Measurements from ENCODE around the gene UAP1. TPM values are rescaled to one million over a fixed set of nuclear protein-coding genes. Genes with fewer than 3 reads are reported as not detected.
"Not testable (repeated sequence)": the region's sequence is repeated elsewhere in the genome, so short reads cannot be mapped to it uniquely, and the experiment has no call there.

Gene UAP1
- total RNA-seq, 1 experiment from 2014 or later = 58.9 TPM

DNA sequence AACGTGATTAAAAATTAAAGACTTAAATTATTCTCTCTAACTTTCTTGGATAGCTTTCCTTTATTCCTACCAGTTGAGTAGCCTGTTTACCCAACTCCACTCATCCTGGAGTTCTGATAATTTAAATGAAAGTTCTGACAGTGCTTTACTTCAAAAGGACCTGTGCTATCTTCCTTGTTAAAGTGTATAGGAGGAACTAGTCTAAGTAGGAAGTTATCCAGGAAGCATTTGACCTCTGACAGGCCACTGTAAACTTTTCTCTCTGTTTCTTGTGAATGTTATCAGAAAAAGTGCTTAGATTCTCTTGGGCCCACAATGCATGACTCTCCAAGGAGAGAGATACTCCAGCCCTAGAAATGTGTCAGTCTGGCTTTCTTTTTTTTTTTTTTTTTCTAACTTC, 9.2 kb downstream of the UAP1 start:
- H3K4me2 ChIP-seq (ENCODE audit: low read depth, low read length, poor library complexity, severe bottlenecking) = no peak overlapping the region
- no peaks in the 10 kb centered on the region for H4K20me1 ChIP-seq (ENCODE audit: insufficient read depth, low read depth, low read length)
- no peaks in the 10 kb centered on the region for H3K9me2 ChIP-seq (replicated peaks; ENCODE audit: insufficient read depth, low read length)
- peaks cover 29% of the 10 kb centered on the region; the same call in 1 of the 2 replicates for H3K36me3 ChIP-seq (ENCODE audit: insufficient read depth, low read length)
- no peaks in the 10 kb centered on the region for H3K9me3 ChIP-seq (ENCODE audit: low read length)
- no peak overlapping the region for H3K4me3 ChIP-seq (ENCODE audit: low read length)
- no peak for DNase-seq
- H3K9ac ChIP-seq (ENCODE audit: low read length) = no peak overlapping the region
- H3K27ac ChIP-seq (ENCODE audit: low read length) = no peak overlapping the region
- H2AFZ ChIP-seq (ENCODE audit: low read length) = no peak overlapping the region
- H3K27me3 ChIP-seq (ENCODE audit: low read length) = no peaks in the 10 kb centered on the region
- peaks cover 91% of the 10 kb centered on the region for H3K79me2 ChIP-seq (ENCODE audit: low read length)
- H3K4me1 ChIP-seq (ENCODE audit: low read length) = no peaks in the 10 kb centered on the region

DNA sequence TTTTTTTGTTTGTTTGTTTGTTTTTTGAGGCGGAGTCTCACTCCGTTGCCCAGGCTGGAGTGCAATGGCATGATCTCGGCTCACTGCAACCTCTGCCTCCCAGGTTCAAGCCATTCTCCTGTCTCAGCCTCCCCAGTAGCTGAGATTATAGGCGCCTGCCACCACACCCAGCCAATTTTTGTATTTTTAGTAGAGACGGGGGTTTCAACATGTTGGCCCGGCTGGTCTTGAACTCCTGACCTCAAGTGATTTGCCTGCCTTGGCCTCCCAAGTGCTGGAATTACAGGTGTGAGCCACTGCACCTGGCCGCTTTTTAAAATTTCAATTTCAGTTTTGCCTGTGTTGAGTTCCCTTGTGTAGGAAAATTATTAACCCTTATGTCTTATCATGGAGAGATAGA, 9.6 kb downstream of the UAP1 start:
- not testable (repeated sequence) for H3K4me2 ChIP-seq (ENCODE audit: low read depth, low read length, poor library complexity, severe bottlenecking); H3K4me3 ChIP-seq (ENCODE audit: low read length); H3K27me3 ChIP-seq (ENCODE audit: low read length); H2AFZ ChIP-seq (ENCODE audit: low read length); H3K9me3 ChIP-seq (ENCODE audit: low read length); H3K27ac ChIP-seq (ENCODE audit: low read length); H3K9me2 ChIP-seq (replicated peaks; ENCODE audit: insufficient read depth, low read length); H3K9ac ChIP-seq (ENCODE audit: low read length); H3K4me1 ChIP-seq (ENCODE audit: low read length); H4K20me1 ChIP-seq (ENCODE audit: insufficient read depth, low read depth, low read length); DNase-seq
- peaks cover 27% of the 10 kb centered on the region; the same call in 1 of the 2 replicates for H3K36me3 ChIP-seq (ENCODE audit: insufficient read depth, low read length)
- peaks cover 91% of the 10 kb centered on the region for H3K79me2 ChIP-seq (ENCODE audit: low read length)

DNA sequence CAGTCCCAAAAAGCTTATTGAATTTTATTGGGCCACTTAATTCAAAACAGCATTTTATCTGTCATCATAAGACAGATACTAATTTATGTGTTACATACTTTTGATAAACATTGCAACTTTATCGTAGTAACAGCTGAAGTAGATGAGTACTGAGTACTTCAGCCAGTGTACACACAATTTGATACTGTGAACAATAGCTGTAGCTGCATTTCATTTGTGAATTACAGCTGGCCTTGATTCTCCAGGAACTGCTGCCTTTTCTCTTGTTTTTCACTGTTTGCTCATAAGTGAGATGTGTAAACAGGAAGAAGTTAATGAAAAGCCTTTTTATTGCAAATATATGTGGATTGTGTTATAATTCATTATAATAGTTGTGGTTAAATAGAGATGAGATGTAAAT, 10.2 kb downstream of the UAP1 start:
- DNase-seq = no peak
- peaks cover 91% of the 10 kb centered on the region for H3K79me2 ChIP-seq (ENCODE audit: low read length)
- H3K4me2 ChIP-seq (ENCODE audit: low read depth, low read length, poor library complexity, severe bottlenecking) = no peak overlapping the region
- H4K20me1 ChIP-seq (ENCODE audit: insufficient read depth, low read depth, low read length) = no peaks in the 10 kb centered on the region
- H3K9me3 ChIP-seq (ENCODE audit: low read length) = no peaks in the 10 kb centered on the region
- peaks cover 23% of the 10 kb centered on the region; the same call in 1 of the 2 replicates for H3K36me3 ChIP-seq (ENCODE audit: insufficient read depth, low read length)
- no peaks in the 10 kb centered on the region for H3K9me2 ChIP-seq (replicated peaks; ENCODE audit: insufficient read depth, low read length)
- no peak overlapping the region for H2AFZ ChIP-seq (ENCODE audit: low read length)
- H3K9ac ChIP-seq (ENCODE audit: low read length) = no peak overlapping the region
- no peak overlapping the region for H3K4me3 ChIP-seq (ENCODE audit: low read length)
- H3K4me1 ChIP-seq (ENCODE audit: low read length) = no peaks in the 10 kb centered on the region
- H3K27ac ChIP-seq (ENCODE audit: low read length) = no peak overlapping the region
- no peaks in the 10 kb centered on the region for H3K27me3 ChIP-seq (ENCODE audit: low read length)

DNA sequence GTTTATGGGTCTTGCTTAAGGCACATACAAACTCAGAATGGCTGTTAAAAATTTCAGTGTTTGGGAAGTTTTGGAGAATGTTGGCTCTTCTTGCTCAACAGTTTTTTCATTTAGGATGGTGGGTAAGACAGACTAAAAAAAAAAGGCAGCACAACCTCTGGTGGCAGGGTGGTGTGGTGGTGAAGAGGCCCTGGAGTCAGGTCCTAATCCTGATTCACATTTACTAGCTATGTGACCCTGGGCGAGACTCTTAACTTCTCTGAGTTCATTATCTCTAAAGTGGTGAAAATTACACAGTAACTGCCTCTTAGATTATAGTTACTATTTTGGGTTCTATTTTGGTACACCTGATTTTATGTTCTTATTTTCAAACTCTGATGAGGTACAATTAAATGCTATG, 11.6 kb downstream of the UAP1 start:
- no peaks in the 10 kb centered on the region for H3K27me3 ChIP-seq (ENCODE audit: low read length)
- peaks cover 18% of the 10 kb centered on the region; the same call in 1 of the 2 replicates for H3K36me3 ChIP-seq (ENCODE audit: insufficient read depth, low read length)
- DNase-seq = no peak
- no peak overlapping the region for H3K27ac ChIP-seq (ENCODE audit: low read length)
- no peak overlapping the region for H3K9ac ChIP-seq (ENCODE audit: low read length)
- no peaks in the 10 kb centered on the region for H3K4me1 ChIP-seq (ENCODE audit: low read length)
- H3K4me3 ChIP-seq (ENCODE audit: low read length) = no peak overlapping the region
- no peaks in the 10 kb centered on the region for H4K20me1 ChIP-seq (ENCODE audit: insufficient read depth, low read depth, low read length)
- no peak overlapping the region for H3K4me2 ChIP-seq (ENCODE audit: low read depth, low read length, poor library complexity, severe bottlenecking)
- no peak overlapping the region for H2AFZ ChIP-seq (ENCODE audit: low read length)
- H3K79me2 ChIP-seq (ENCODE audit: low read length) = peaks cover 85% of the 10 kb centered on the region
- H3K9me3 ChIP-seq (ENCODE audit: low read length) = no peaks in the 10 kb centered on the region
- H3K9me2 ChIP-seq (replicated peaks; ENCODE audit: insufficient read depth, low read length) = no peaks in the 10 kb centered on the region

DNA sequence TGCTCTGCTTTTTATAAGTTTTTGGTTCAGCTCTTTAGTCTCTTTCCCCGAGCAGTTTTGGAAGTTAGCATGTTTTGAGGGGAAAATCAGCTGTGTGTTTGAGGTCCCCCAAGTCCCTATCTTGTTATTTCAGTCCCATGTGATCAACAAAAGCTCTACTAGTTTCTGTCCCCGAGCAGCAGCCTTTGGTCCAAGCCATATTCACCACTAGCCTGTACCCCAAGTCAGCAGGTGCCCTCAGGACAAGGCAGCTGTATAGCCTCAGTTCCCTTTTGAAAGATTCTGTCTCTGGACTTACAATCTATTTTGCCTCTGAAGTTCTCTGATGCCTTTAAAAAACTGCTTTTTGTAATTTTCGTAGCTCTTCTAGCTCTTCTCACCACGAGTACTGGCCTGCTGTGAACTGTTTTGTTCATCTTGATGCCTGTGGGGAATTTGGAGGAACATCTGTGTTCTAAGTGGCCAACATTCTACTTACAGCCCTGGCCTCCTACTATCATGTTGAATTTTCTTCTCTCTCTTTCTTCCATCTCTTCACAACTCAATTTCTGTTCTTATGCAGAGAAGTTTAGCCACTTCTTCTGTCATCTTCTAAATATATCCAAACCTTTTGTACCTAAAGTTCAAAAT, 16.7 kb downstream of the UAP1 start:
- no peaks in the 10 kb centered on the region for H3K9me3 ChIP-seq (ENCODE audit: low read length)
- H4K20me1 ChIP-seq (ENCODE audit: insufficient read depth, low read depth, low read length) = no peaks in the 10 kb centered on the region
- H3K79me2 ChIP-seq (ENCODE audit: low read length) = peaks cover 35% of the 10 kb centered on the region
- H3K4me3 ChIP-seq (ENCODE audit: low read length) = no peak overlapping the region
- DNase-seq = no peak
- no peak overlapping the region for H3K4me2 ChIP-seq (ENCODE audit: low read depth, low read length, poor library complexity, severe bottlenecking)
- no peaks in the 10 kb centered on the region for H3K9me2 ChIP-seq (replicated peaks; ENCODE audit: insufficient read depth, low read length)
- H3K27ac ChIP-seq (ENCODE audit: low read length) = no peak overlapping the region
- H3K36me3 ChIP-seq (ENCODE audit: insufficient read depth, low read length) = peaks cover 14% of the 10 kb centered on the region; the same call in 1 of the 2 replicates
- no peaks in the 10 kb centered on the region for H3K27me3 ChIP-seq (ENCODE audit: low read length)
- H3K9ac ChIP-seq (ENCODE audit: low read length) = no peak overlapping the region
- no peak overlapping the region for H2AFZ ChIP-seq (ENCODE audit: low read length)
- no peaks in the 10 kb centered on the region for H3K4me1 ChIP-seq (ENCODE audit: low read length)

DNA sequence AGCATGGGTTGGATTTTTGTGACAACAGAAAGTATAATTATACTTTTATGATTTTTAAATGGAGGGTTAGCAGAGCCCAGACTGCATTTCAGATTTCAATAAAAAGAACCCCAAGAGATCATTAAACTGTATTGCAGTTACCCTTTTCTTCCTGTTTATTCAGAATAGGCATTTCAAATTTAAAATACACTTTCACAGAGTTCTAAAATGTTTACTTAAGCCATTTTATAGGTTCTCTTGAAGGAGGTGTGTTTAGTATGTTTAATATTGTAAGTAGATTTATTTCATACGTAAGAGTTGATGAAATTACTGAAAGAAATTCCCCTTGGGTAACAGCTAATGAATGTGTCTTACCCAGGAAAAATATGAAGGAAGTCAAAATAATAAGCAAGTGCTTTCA, 17.4 kb downstream of the UAP1 start:
- no peaks in the 10 kb centered on the region for H3K9me3 ChIP-seq (ENCODE audit: low read length)
- peaks cover 27% of the 10 kb centered on the region for H3K79me2 ChIP-seq (ENCODE audit: low read length)
- no peaks in the 10 kb centered on the region for H4K20me1 ChIP-seq (ENCODE audit: insufficient read depth, low read depth, low read length)
- no peaks in the 10 kb centered on the region for H3K4me1 ChIP-seq (ENCODE audit: low read length)
- H3K9ac ChIP-seq (ENCODE audit: low read length) = no peak overlapping the region
- no peak overlapping the region for H3K4me3 ChIP-seq (ENCODE audit: low read length)
- H2AFZ ChIP-seq (ENCODE audit: low read length) = no peak overlapping the region
- DNase-seq = no peak
- no peaks in the 10 kb centered on the region for H3K27me3 ChIP-seq (ENCODE audit: low read length)
- peaks cover 14% of the 10 kb centered on the region; the same call in 1 of the 2 replicates for H3K36me3 ChIP-seq (ENCODE audit: insufficient read depth, low read length)
- no peak overlapping the region for H3K27ac ChIP-seq (ENCODE audit: low read length)
- no peak overlapping the region for H3K4me2 ChIP-seq (ENCODE audit: low read depth, low read length, poor library complexity, severe bottlenecking)
- no peaks in the 10 kb centered on the region for H3K9me2 ChIP-seq (replicated peaks; ENCODE audit: insufficient read depth, low read length)

DNA sequence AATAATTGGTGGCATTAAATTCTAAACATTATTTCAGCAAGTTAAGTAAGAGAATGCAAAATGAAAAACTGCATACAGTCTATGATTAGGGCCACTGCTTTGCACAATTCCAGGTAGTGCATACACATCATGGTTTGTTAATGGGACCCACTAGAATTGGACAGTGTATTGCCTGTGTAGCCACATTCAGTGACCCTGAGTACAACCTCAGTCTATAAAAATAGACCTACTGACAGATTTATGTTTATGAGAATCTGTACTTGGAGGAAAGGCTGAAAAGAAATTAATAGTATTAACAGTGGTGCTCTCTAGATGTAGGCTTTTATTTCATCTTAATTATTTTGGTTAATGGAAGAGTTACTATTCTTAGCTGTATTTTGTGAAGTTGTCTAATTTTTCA, 18.8 kb downstream of the UAP1 start:
- no peak for DNase-seq
- H2AFZ ChIP-seq (ENCODE audit: low read length) = no peak overlapping the region
- H3K4me3 ChIP-seq (ENCODE audit: low read length) = no peak overlapping the region
- no peak overlapping the region for H3K27ac ChIP-seq (ENCODE audit: low read length)
- H3K36me3 ChIP-seq (ENCODE audit: insufficient read depth, low read length) = peaks cover 16% of the 10 kb centered on the region; the same call in 1 of the 2 replicates
- no peaks in the 10 kb centered on the region for H3K27me3 ChIP-seq (ENCODE audit: low read length)
- no peaks in the 10 kb centered on the region for H3K4me1 ChIP-seq (ENCODE audit: low read length)
- no peak overlapping the region for H3K4me2 ChIP-seq (ENCODE audit: low read depth, low read length, poor library complexity, severe bottlenecking)
- no peak overlapping the region for H3K9ac ChIP-seq (ENCODE audit: low read length)
- no peaks in the 10 kb centered on the region for H3K9me3 ChIP-seq (ENCODE audit: low read length)
- peaks cover 16% of the 10 kb centered on the region for H3K79me2 ChIP-seq (ENCODE audit: low read length)
- H4K20me1 ChIP-seq (ENCODE audit: insufficient read depth, low read depth, low read length) = no peaks in the 10 kb centered on the region
- no peaks in the 10 kb centered on the region for H3K9me2 ChIP-seq (replicated peaks; ENCODE audit: insufficient read depth, low read length)

DNA sequence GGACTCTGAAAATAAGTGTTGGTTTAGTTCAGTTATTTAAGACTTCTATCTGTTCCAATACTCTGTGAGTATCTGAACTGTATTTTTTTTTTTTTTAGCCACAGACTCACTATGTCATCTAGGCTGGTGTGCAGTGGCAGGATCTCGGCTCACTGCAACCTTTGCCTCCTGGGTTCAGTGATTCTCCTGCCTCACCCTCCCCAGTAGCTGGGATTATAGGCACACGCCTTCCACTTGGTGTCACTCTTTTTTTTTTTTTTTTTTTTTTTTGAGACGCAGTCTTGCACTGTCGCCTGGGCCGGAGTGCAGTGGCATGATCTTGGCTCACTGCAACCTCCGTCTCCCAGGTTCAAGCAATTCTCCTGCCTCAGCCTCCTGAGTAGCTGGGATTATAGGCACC, 21.4 kb downstream of the UAP1 start:
- not testable (repeated sequence) for H3K4me3 ChIP-seq (ENCODE audit: low read length); DNase-seq; H3K79me2 ChIP-seq (ENCODE audit: low read length); H3K9me2 ChIP-seq (replicated peaks; ENCODE audit: insufficient read depth, low read length); H3K4me2 ChIP-seq (ENCODE audit: low read depth, low read length, poor library complexity, severe bottlenecking); H2AFZ ChIP-seq (ENCODE audit: low read length); H3K4me1 ChIP-seq (ENCODE audit: low read length); H4K20me1 ChIP-seq (ENCODE audit: insufficient read depth, low read depth, low read length); H3K27me3 ChIP-seq (ENCODE audit: low read length); H3K9me3 ChIP-seq (ENCODE audit: low read length); H3K27ac ChIP-seq (ENCODE audit: low read length); H3K9ac ChIP-seq (ENCODE audit: low read length)
- peaks cover 31% of the 10 kb centered on the region; the same call in 1 of the 2 replicates for H3K36me3 ChIP-seq (ENCODE audit: insufficient read depth, low read length)
